Fibroblast of lung (primary cell): ENCODE results near the gene TMEM154. TPM values are rescaled to one million over a fixed set of nuclear protein-coding genes. Genes with fewer than 3 reads are reported as not detected.

Source experiments
- DNase-seq, 2 donors: peaks; one replicate each; pipeline versions ENCODE4 v3.0.0 to v3.0.0-alpha.2; 2010; ENCODE audit warnings: low read depth in 2 of 2
- H2AFZ ChIP-seq: 2 replicates; pipeline ENCODE4 v1.5.1; 2012; ENCODE audit warnings: low read length, control low read depth, inconsistent platforms
- H3K27ac ChIP-seq: 2 replicates; pipeline ENCODE4 v1.5.1; 2011; ENCODE audit warnings: low read length, control low read depth; ENCODE audit not compliant: insufficient read depth
- H3K27me3 ChIP-seq: 2 replicates; pipeline ENCODE4 v1.5.1; 2011; ENCODE audit warnings: mild to moderate bottlenecking, low read length; ENCODE audit not compliant: control insufficient read depth, insufficient read depth
- H3K36me3 ChIP-seq: 2 replicates; pipeline ENCODE4 v1.5.1; 2011; ENCODE audit warnings: low read length; ENCODE audit not compliant: control insufficient read depth, insufficient read depth
- H3K4me1 ChIP-seq: 2 replicates; pipeline ENCODE4 v1.5.1; 2011; ENCODE audit warnings: low read length; ENCODE audit not compliant: control insufficient read depth, insufficient read depth; ENCODE audit errors: extremely low read depth
- H3K4me2 ChIP-seq: 2 replicates; pipeline ENCODE4 v1.5.1; 2011; ENCODE audit warnings: low read length, control low read depth; ENCODE audit not compliant: insufficient read depth; ENCODE audit errors: extremely low read depth
- H3K4me3 ChIP-seq, 4 experiments: fragments of 200-600 bp in 1 of 4; sonication (generic) in 1 of 4; replicated peaks in 1 of 4; 2 replicates each; pipeline ENCODE4 v1.5.1; 2011 to 2016; ENCODE audit warnings: low read length in 4 of 4, low read depth in 3 of 4, mild to moderate bottlenecking in 3 of 4, control low read depth in 2 of 4, inconsistent platforms in 1 of 4, mixed read lengths in 1 of 4; ENCODE audit not compliant: insufficient read depth in 1 of 4; ENCODE audit errors: control extremely low read depth in 1 of 4
- H3K79me2 ChIP-seq: 2 replicates; pipeline ENCODE4 v1.5.1; 2012; ENCODE audit warnings: mild to moderate bottlenecking, low read length, inconsistent platforms; ENCODE audit not compliant: control insufficient read depth, insufficient read depth
- H3K9ac ChIP-seq: 2 replicates; pipeline ENCODE4 v1.5.1; 2011; ENCODE audit warnings: mild to moderate bottlenecking, low read length, control low read depth; ENCODE audit not compliant: insufficient read depth
- H3K9me3 ChIP-seq: 2 replicates; pipeline ENCODE4 v1.5.1; 2012; ENCODE audit warnings: low read depth, low read length; ENCODE audit not compliant: control insufficient read depth, insufficient read depth
- H4K20me1 ChIP-seq: 2 replicates; pipeline ENCODE4 v1.5.1; 2011; ENCODE audit warnings: low read length; ENCODE audit not compliant: control insufficient read depth, insufficient read depth; ENCODE audit errors: extremely low read depth
- EZH2 ChIP-seq: IDR thresholded peaks from 2 replicates; pipeline ENCODE4 v1.5.1; 2012; ENCODE audit warnings: low read length, control low read depth, mild to moderate bottlenecking; ENCODE audit errors: missing control alignments
- polyA plus RNA-seq, 2 donors: library from polyadenylated mRNA; depleted of rRNA in 1 of 2; stranded (reverse) in 1 of 2; unstranded in 1 of 2; fragments of >200 nt; gene quantifications; 2 replicates each; pipeline ENCODE4 v1.2.1, GENCODE V29; 2011 to 2012; ENCODE audit warnings: missing spikeins in 1 of 2
- total RNA-seq: library from RNA; depleted of rRNA; stranded (reverse); fragments of >200 nt; gene quantifications from 2 replicates; pipeline ENCODE4 v1.2.1, GENCODE V29; 2014
- TF ChIP-seq, protein P1 (sequence below), 2 donors: IDR thresholded peaks in 1 of 2; conservative IDR thresholded peaks in 1 of 2; 1 replicate in 1 of 2; 2 replicates in 1 of 2; pipeline ENCODE4 v1.5.1; 2011 to 2012; ENCODE audit warnings: low read length in 2 of 2, control low read depth in 1 of 2, inconsistent platforms in 1 of 2, low read depth in 1 of 2, mild to moderate bottlenecking in 1 of 2

TMEM154 gene
- total and polyA plus RNA-seq, 2 donors (not counting 1 experiment from before 2014, with no cell fraction given) = 0.50 to 3.7 TPM

DNA sequence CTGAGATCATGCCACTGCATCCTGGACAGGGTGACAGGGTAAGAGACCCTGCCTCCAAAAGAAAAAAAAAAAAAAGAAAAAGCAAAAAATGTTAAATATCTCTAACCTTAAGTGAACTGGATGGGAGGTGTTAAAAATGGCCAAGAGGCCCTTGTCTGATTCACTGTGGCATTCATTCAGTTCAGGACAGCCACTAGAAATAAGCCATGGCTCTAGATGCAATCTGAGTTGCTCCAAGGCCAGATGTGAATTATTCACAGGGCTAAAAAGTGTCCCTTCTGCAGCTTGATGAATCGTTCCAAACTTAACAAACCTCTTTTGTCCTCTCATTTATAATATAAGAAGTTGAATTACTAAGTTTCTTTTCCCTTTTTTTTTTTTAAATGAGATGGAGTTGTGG, 80.2 kb downstream of the TMEM154 start:
- TF ChIP-seq, protein P1, sequence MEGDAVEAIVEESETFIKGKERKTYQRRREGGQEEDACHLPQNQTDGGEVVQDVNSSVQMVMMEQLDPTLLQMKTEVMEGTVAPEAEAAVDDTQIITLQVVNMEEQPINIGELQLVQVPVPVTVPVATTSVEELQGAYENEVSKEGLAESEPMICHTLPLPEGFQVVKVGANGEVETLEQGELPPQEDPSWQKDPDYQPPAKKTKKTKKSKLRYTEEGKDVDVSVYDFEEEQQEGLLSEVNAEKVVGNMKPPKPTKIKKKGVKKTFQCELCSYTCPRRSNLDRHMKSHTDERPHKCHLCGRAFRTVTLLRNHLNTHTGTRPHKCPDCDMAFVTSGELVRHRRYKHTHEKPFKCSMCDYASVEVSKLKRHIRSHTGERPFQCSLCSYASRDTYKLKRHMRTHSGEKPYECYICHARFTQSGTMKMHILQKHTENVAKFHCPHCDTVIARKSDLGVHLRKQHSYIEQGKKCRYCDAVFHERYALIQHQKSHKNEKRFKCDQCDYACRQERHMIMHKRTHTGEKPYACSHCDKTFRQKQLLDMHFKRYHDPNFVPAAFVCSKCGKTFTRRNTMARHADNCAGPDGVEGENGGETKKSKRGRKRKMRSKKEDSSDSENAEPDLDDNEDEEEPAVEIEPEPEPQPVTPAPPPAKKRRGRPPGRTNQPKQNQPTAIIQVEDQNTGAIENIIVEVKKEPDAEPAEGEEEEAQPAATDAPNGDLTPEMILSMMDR (conservative IDR thresholded peaks at IDR 0.05 in 1 of 2, IDR thresholded peaks at IDR 0.05 in 1 of 2; ENCODE audit: low read depth in 1 of 2, low read length in 2 of 2) = no peak
- no peak for TF ChIP-seq EZH2
- Histone ChIP-seq H4K20me1 (no peaks in the 10 kb centered on the region), H3K27ac (no peak overlapping the region), H3K79me2 (no peaks in the 10 kb centered on the region), H3K4me1 (no peaks in the 10 kb centered on the region), H3K4me3 (no peak overlapping the region), H3K36me3 (no peaks in the 10 kb centered on the region), H3K9ac (no peak overlapping the region), H3K4me2 (no peak overlapping the region), H3K27me3 (peaks cover 3% of the 10 kb centered on the region), H2AFZ (no peak overlapping the region), H3K9me3 (no peaks in the 10 kb centered on the region)
- no peak for DNase-seq

GRCh38 chr4:152599095-152599494, 80.7 kb downstream of the TMEM154 start:
- no peak overlapping the region for H3K4me2 ChIP-seq
- H3K36me3 ChIP-seq = no peaks in the 10 kb centered on the region
- DNase-seq = no peak
- no peak overlapping the region for H3K27ac ChIP-seq
- no peaks in the 10 kb centered on the region for H4K20me1 ChIP-seq
- H3K27me3 ChIP-seq = peaks cover 3% of the 10 kb centered on the region
- H2AFZ ChIP-seq = no peak overlapping the region
- H3K4me3 ChIP-seq = no peak overlapping the region
- no peaks in the 10 kb centered on the region for H3K4me1 ChIP-seq
- TF ChIP-seq, protein P1 (conservative IDR thresholded peaks at IDR 0.05 in 1 of 2, IDR thresholded peaks at IDR 0.05 in 1 of 2; ENCODE audit: low read depth in 1 of 2, low read length in 2 of 2) = no peak
- no peak for TF ChIP-seq EZH2
- no peak overlapping the region for H3K9ac ChIP-seq
- no peaks in the 10 kb centered on the region for H3K9me3 ChIP-seq
- no peaks in the 10 kb centered on the region for H3K79me2 ChIP-seq

GRCh38 chr4:152598454-152598853, 81.3 kb downstream of the TMEM154 start:
- Histone ChIP-seq H4K20me1 (no peaks in the 10 kb centered on the region), H3K4me3 (no peak overlapping the region), H3K79me2 (no peaks in the 10 kb centered on the region), H3K9ac (no peak overlapping the region), H3K36me3 (no peaks in the 10 kb centered on the region), H3K27me3 (peaks cover 3% of the 10 kb centered on the region), H3K4me1 (no peaks in the 10 kb centered on the region), H2AFZ (no peak overlapping the region), H3K4me2 (no peak overlapping the region), H3K27ac (no peak overlapping the region), H3K9me3 (no peaks in the 10 kb centered on the region)
- no peak for DNase-seq
- no peak for TF ChIP-seq EZH2
- TF ChIP-seq, protein P1 (conservative IDR thresholded peaks at IDR 0.05 in 1 of 2, IDR thresholded peaks at IDR 0.05 in 1 of 2; ENCODE audit: low read depth in 1 of 2, low read length in 2 of 2) = no peak
